Psoas muscle (tissue), 8 donors: ENCODE results near the gene PCDHGA7. TPM values are rescaled to one million over a fixed set of nuclear protein-coding genes. Genes with fewer than 3 reads are reported as not detected.

ENCODE experiments used
- ATAC-seq, 4 donors: fragments of 200-7000 bp; cut with Tn5 transposase; one replicate each; pipeline ENCODE4 v1.9.1; 2020; ENCODE audit warnings: moderate library complexity in 3 of 4, mild to moderate bottlenecking in 2 of 4
- DNase-seq, 2 donors: peaks; one replicate each; pipeline ENCODE4 v3.0.0-alpha.2; 2020
- H3K27ac ChIP-seq: fragments of 200-600 bp; one replicate; pipeline ENCODE4 v1.8.0; 2022
- H3K27me3 ChIP-seq, 3 donors: fragments of 200-600 bp in 1 of 3; one replicate each; pipeline versions ENCODE4 v1.6.1 to v1.8.0; 2013 to 2022; ENCODE audit warnings: low read length in 2 of 3, mild to moderate bottlenecking in 2 of 3, moderate library complexity in 1 of 3; ENCODE audit not compliant: insufficient read depth in 3 of 3
- H3K36me3 ChIP-seq, 2 donors: fragments of 200-600 bp in 1 of 2; one replicate each; pipeline versions ENCODE4 v1.6.1 to v1.8.0; 2013 to 2022; ENCODE audit warnings: low read depth in 1 of 2, mild to moderate bottlenecking in 1 of 2, moderate library complexity in 1 of 2; ENCODE audit not compliant: insufficient read depth in 1 of 2
- H3K4me1 ChIP-seq: fragments of 200-600 bp; one replicate; pipeline ENCODE4 v1.8.0; 2022
- H3K4me3 ChIP-seq: fragments of 200-600 bp; one replicate; pipeline ENCODE4 v1.8.0; 2022; ENCODE audit warnings: mild to moderate bottlenecking
- H3K9me3 ChIP-seq: fragments of 200-600 bp; one replicate; pipeline ENCODE4 v1.8.0; 2022
- CTCF ChIP-seq: fragments of 200-600 bp; IDR thresholded peaks from one replicate; pipeline ENCODE4 v1.8.0; 2022; ENCODE audit warnings: antibody characterized with exemption
- WGBS, 3 donors: extraction: QIAGEN DNeasy Blood & Tissue Kit; methylation state at CpG; one replicate each; pipeline versions ENCODE4 v1.1.6 to v1.1.7; 2013; 5-methylcytosine and 5-hydroxymethylcytosine counted together
- intact Hi-C, 2 donors: fragments of 100-400 bp; cut with DNase I; formaldehyde crosslinking; loops; one replicate each; pipeline versions ENCODE4 v1.11.0 to v1.14.2; 2022
- polyA plus RNA-seq, 3 donors: library from polyadenylated mRNA; stranded (reverse); fragments of 200-250 nt; gene quantifications; one replicate each; pipeline ENCODE4 v1.2.3, GENCODE V29; 2013
- total RNA-seq, 4 donors: library from RNA; stranded (reverse); fragmentation: NEBNext Ultra II Directional in 2 of 4; extraction: Animal tissue kit (Norgen Biotek cat#: 25700) in 2 of 4; gene quantifications; one replicate each; pipeline versions ENCODE4 v1.2.1 to v1.2.4, GENCODE V29; 2021 to 2023
- donor health status: healthy with polysubstance abuse.
- donor health status: DM: no; HTN: no; CAD: no; lungs with moderate emphysema.
- donor health status: Bipolar disorder and iron deficiency.
- donor health status: healthy.
- donor health status: DM: yes; HTN: yes; CAD: no.
- donor health status: DM: no; HTN: no; CAD: no.
- donor health status: DM: no; HTN: no; CAD: no.
- donor health status: DM: yes; HTN: yes; CAD: no.

PCDHGA7 gene
- total and polyA plus RNA-seq, 7 donors = 0.07 to 2.2 (median 0.97) TPM

- no peaks in the 10 kb centered on the region for H3K4me1 ChIP-seq
- TF ChIP-seq CTCF = no peak
- ATAC-seq (peak in 3 of 4 donors; percentile 42 to 64 (median 49)), DNase-seq (no peak)
- peaks cover 0 to 79% (median 19%) of the 10 kb centered on the region in 3 donors for H3K27me3 ChIP-seq
- H3K36me3 ChIP-seq = no peaks in the 10 kb centered on the region
- peak within 1 kb of the TSS; percentile 41 for H3K4me3 ChIP-seq
- intact Hi-C loops = no loop called here
- peaks cover 30% of the 10 kb centered on the region for H3K9me3 ChIP-seq
- WGBS, 3 donors = 18 to 27% (median 25%) methylated on average over 34 of the region's 34 CpGs
- no peak within 1 kb of the TSS for H3K27ac ChIP-seq
Observed at GRCh38 chr5:141363952-141364660, 18.4 kb upstream of the PCDHGA7 start, which contains the start of gene PCDHGA5. PCDHGA5 (plus strand) TSS chr5:141364162; CDS start chr5:141364331, 169 bp downstream.

GRCh38 chr5:141366016-141366896, 16.3 kb upstream of the PCDHGA7 start:
- intact Hi-C loops = no loop called here
- Histone ChIP-seq H3K27ac (no peak overlapping the region), H3K4me1 (no peaks in the 10 kb centered on the region), H3K36me3 (no peaks in the 10 kb centered on the region), H3K4me3 (no peak overlapping the region), H3K27me3 (peaks cover 0 to 72% (median 18%) of the 10 kb centered on the region in 3 donors), H3K9me3 (peaks cover 16% of the 10 kb centered on the region)
- WGBS, 3 donors = 35 to 42% (median 37%) methylated on average over 46 of the region's 46 CpGs
- no peak for TF ChIP-seq CTCF
- DNase-seq (no peak), ATAC-seq (no peak)

GRCh38 chr5:141369994-141370848, 12.3 kb upstream of the PCDHGA7 start, which contains the start of gene PCDHGB3:
PCDHGB3 (plus strand) TSS chr5:141370242; CDS start chr5:141370395, 153 bp downstream.
- Histone ChIP-seq H3K27me3 (peaks cover 0 to 67% (median 22%) of the 10 kb centered on the region in 3 donors), H3K4me1 (no peaks in the 10 kb centered on the region), H3K27ac (no peak within 1 kb of the TSS), H3K4me3 (peak within 1 kb of the TSS; percentile 51), H3K9me3 (peaks cover 11% of the 10 kb centered on the region), H3K36me3 (no peaks in the 10 kb centered on the region)
- DNase-seq (peak in 1 of 2 donors; percentile 69), ATAC-seq (peak; percentile 64 to 89 (median 82))
- 21 to 25% (median 23%) methylated on average over 32 of the region's 32 CpGs for WGBS, 3 donors
- peak; percentile 39 for TF ChIP-seq CTCF
- intact Hi-C loops = loop anchor here in 1 of 2 donors (2.0 kb wide), 1 partner anchor 21 kb away; no protein-coding TSS in a partner anchor
